Epithelial cell of proximal tubule (primary cell): ENCODE data around the gene OR52N4. TPM values are rescaled to one million over a fixed set of nuclear protein-coding genes. Genes with fewer than 3 reads are reported as not detected.
"Not testable (repeated sequence)": the region's sequence is repeated elsewhere in the genome, so short reads cannot be mapped to it uniquely, and the experiment has no call there.

Experiments used
- DNase-seq: peaks from one replicate; pipeline ENCODE4 v3.0.0-alpha.2; 2011; ENCODE audit warnings: low read depth
- H3K4me3 ChIP-seq: 2 replicates; pipeline ENCODE4 v1.5.1; 2011; ENCODE audit warnings: low read depth, mild to moderate bottlenecking, low read length
- total RNA-seq: library from RNA; depleted of rRNA; stranded (reverse); fragments of >200 nt; gene quantifications from 2 replicates; pipeline ENCODE4 v1.2.3, GENCODE V29; 2015
- TF ChIP-seq, protein P1 (sequence below): conservative IDR thresholded peaks from 2 replicates; pipeline ENCODE4 v1.5.1; 2012; ENCODE audit warnings: low read depth, mild to moderate bottlenecking, low read length

The OR52N4 gene
- total RNA-seq = not detected in 2 replicates

DNA sequence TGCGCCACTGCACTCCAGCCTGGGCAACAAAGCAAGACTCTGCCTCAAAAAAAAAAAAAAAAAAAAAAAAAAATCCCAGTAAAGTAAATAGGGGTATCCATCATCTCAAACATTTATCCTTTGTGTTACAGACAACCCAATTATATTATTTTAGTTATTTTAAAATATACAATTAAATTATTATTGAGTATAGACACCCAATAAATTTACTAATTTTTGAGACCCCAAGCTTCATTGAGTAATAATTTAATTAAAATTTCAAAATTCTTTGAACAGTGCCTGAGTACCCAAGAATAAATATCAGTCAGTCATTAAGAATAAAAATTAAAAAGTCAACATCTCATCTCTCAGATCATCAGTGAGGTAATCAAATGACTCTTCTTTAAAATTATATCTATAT lies at the start of gene OR52N4:
Gene OR52N4, plus strand, starts transcription at position 301 of the 400 bp plus-strand sequence. CDS start 498 bp downstream, outside the sequence.
- no peak for DNase-seq
- no peak within 1 kb of the TSS for H3K4me3 ChIP-seq
- TF ChIP-seq, protein P1, sequence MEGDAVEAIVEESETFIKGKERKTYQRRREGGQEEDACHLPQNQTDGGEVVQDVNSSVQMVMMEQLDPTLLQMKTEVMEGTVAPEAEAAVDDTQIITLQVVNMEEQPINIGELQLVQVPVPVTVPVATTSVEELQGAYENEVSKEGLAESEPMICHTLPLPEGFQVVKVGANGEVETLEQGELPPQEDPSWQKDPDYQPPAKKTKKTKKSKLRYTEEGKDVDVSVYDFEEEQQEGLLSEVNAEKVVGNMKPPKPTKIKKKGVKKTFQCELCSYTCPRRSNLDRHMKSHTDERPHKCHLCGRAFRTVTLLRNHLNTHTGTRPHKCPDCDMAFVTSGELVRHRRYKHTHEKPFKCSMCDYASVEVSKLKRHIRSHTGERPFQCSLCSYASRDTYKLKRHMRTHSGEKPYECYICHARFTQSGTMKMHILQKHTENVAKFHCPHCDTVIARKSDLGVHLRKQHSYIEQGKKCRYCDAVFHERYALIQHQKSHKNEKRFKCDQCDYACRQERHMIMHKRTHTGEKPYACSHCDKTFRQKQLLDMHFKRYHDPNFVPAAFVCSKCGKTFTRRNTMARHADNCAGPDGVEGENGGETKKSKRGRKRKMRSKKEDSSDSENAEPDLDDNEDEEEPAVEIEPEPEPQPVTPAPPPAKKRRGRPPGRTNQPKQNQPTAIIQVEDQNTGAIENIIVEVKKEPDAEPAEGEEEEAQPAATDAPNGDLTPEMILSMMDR = no peak

DNA sequence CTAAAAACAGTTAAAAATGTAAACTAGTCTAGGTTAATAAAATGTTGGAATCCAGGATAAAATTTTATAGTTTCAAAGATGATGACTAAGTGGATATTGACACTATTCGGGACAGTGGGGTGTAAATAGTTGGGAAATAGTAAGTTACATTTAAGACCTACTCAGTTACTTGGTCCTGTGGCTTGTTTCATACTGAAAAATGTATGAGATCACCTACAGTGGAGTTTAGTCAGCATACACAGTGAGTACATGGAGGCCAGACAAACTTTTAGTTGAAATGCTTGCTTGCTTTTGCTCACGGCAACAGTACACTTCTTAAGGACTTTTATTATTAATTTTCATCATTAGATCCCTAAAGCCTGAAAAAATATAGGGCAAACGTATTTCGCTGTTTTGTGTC lies 48.4 kb upstream of the OR52N4 start:
- TF ChIP-seq, protein P1 = no peak
- no peak for DNase-seq
- no peak overlapping the region for H3K4me3 ChIP-seq

DNA sequence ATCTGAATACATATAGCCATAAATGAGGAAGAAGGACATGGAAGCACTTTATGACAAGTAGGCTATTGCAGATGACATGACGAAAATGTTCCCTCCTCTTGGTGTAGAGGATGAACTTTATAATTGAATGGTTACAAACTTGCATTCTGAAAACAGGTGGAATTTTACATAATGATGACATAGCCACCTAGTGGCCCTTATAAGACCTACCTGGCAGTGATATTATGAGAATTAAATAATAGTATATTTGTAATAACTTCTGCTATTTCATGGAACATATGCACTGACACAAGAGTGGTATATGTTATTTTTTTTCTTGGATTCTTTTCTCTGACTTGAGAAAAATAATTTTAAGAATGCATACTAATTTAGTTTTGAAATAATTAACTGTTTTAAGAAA lies 41.5 kb upstream of the OR52N4 start:
- DNase-seq = no peak
- H3K4me3 ChIP-seq = no peak overlapping the region
- TF ChIP-seq, protein P1 = peak; percentile 52

DNA sequence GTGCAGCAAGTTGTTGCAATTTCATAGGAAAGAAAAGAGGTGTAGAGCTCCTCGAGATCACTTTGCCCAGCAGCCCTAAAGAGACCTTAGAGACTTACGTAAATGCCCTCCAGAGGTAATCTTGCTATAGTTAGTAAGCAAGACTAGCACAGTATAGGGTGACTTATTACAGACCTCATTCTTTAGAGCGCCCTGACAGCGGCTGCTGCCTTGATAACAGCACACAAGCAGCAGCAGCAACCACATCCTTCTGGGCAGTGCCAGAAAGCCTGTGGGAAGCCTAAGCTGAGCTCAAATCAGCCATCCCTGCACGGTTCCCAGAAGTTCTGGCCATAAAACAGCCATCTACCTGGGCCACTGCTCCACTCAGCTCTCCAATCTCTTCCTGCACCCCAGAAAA lies 40.3 kb upstream of the OR52N4 start:
- no peak for DNase-seq
- no peak overlapping the region for H3K4me3 ChIP-seq
- TF ChIP-seq, protein P1 = no peak

DNA sequence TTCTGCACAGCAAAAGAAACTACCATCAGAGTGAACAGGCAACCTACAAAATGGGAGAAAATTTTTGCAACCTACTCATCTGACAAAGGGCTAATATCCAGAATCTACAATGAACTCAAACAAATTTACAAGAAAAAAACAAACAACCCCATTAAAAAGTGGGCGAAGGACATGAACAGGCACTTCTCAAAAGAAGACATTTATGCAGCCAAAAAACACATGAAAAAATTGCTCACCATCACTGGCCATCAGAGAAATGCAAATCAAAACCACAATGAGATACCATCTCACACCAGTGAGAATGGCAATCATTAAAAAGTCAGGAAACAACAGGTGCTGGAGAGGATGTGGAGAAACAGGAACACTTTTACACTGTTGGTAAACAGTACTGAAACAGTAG lies 37.5 kb upstream of the OR52N4 start:
- not testable (repeated sequence) for DNase-seq, H3K4me3 ChIP-seq

DNA sequence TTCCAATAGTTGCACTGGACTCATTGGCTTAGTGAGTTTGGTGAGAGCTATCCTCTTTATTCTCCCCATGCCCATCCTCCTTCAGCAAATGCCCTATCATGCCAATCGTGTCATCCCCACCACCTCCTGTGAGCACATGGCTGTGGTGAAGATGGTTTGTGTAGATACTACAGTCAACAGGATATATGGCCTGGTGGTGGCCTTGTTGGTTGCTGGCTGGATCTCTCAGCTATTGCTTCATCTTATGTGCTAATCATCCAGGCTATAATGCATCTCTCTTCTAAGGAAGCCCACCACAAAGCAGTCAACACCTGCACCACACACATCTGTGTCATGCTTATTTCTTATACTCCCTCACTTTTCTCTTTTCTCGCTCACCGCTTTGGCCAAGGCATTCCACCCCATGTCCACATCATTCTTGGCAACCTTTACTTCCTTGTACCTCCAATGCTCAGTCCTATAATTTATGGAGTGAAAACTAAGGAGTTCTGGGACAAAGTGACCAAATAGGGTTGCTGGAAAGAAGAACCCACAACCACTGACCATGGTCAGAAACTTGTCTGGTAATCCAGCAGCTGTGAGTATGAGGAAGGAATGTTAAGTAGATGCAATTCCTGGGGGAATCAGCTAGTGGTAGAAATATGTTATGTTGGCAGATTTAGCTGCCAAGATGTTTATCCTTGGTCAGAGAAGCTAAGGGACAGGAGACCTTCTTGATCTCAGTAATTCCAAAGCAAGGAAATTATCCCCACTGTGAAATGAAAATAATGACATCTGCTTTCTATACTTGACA lies 34.1 kb upstream of the OR52N4 start:
- no peak for DNase-seq
- no peak overlapping the region for H3K4me3 ChIP-seq
- TF ChIP-seq, protein P1 = no peak

DNA sequence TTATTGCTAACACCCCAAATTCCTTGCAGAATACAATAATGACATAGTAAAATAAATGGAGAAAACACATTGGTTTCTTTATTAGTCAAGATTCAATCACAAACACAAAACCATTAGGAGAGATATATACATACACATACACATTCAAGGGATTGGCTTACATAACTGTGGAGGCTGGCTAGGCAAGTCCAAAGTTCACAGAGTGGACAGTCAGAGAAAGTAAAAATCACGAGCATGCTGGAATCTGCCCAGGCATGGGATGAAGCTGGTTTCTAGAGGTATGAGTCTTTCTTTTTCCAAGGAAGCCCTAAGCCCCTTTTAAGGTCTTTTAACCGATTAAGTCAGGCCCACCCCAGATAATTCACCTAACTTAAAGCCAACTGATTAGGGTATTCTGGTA lies 31.4 kb upstream of the OR52N4 start:
- no peak for DNase-seq
- H3K4me3 ChIP-seq = no peak overlapping the region
- TF ChIP-seq, protein P1 = no peak
